SK-N-DZ (cell line): Measurements from ENCODE around the gene CSTF3.
"Not testable (repeated sequence)": the region's sequence is repeated elsewhere in the genome, so short reads cannot be mapped to it uniquely, and the experiment has no call there.

Experiments
- DNase-seq: peaks from one replicate; pipeline ENCODE4 v3.0.0-alpha.2; 2015; ENCODE audit warnings: low spot score

Gene CSTF3

DNA sequence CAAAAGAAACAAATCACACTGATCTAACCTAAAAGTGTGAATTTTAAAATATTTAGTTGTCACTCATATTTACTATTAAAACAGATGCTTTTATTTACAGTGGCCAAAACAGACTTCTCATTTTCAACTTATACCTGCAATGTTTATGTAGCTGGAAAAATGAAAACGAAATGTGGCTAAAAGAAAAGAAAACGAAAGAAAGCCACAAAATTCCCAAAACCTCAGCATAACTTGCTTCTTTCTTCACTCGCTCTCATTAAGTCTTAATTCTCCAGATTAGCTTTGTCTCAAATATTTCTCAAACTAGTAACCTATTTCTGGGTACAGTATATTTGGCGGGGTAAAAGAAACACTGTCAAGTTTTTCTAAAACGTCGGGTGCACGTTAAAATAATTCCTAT, 693 bp downstream of the CSTF3 start:
- DNase-seq: no peak

DNA sequence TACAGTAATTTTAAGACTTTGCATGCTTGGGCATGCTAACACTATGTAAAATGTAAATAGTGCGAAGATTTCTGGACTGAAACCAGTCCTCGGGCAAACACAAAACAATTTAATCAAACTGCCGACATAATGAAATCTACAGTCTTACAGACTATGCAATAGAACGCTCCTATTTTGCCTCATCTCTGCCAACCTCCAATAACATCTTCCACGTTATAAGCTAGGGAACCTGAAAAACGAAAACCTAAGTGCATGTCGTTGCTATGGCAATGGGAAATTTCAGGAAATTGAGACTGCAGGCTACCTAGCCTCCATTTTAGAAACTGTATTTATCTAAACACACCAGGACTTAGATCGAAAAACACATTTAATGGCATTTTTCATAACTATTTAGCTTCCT, 1.1 kb downstream of the CSTF3 start:
- peak; percentile 13 for DNase-seq

DNA sequence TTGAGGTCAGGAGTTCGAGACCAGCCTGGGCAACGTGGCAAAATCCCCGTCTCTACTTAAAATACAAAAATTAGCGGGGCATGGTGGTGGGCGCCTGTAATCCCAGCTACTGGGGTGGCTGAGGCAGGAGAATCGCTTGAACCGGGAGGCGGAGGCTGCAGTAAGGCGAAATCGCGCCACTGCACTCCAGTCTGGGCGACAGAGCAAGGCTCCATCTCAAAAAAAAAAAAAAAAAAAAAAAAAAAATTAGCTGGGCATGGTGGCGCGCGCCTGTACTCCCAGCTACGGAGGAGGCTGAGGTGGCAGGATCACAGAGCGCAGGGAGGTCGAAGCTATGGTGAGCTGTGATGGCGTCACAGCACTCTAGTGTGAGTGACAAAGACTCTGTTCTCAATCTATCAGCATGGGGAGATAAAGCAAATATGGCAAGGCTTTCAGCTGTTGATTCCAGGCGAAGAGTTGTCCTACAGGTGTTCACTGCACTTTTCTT, 1.9 kb downstream of the CSTF3 start:
- DNase-seq: peak; percentile 26

DNA sequence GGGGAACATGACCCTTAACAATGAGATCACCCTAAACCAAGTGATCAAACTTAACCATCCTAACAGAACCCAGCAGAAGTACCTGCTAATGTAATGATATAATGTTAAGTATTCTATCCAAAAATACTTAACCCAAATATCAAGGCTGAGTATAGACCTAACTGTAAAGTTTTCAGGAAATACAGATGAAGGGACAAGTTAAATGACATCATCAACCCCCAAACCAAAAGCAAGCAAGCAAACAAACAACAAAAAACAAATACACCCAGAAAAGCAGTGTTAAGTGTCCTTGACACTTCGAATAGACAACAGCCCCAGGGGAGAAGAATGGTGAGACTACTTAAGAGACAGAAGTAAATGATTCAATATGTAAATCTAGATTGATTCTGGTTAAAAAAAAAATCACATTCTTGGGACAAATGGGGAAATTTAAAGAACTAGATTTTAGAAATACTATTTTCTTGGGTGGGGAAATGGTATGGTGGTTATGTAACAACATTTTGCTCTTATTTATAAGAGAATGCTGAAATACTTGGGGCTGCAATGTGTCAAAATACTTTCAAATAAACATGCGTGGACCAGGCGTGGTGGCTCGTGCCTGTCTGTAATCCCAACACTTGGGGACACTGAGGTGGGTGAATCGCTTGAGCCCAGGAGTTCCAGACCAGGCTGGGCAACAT, 2.5 kb downstream of the CSTF3 start:
- no peak for DNase-seq

DNA sequence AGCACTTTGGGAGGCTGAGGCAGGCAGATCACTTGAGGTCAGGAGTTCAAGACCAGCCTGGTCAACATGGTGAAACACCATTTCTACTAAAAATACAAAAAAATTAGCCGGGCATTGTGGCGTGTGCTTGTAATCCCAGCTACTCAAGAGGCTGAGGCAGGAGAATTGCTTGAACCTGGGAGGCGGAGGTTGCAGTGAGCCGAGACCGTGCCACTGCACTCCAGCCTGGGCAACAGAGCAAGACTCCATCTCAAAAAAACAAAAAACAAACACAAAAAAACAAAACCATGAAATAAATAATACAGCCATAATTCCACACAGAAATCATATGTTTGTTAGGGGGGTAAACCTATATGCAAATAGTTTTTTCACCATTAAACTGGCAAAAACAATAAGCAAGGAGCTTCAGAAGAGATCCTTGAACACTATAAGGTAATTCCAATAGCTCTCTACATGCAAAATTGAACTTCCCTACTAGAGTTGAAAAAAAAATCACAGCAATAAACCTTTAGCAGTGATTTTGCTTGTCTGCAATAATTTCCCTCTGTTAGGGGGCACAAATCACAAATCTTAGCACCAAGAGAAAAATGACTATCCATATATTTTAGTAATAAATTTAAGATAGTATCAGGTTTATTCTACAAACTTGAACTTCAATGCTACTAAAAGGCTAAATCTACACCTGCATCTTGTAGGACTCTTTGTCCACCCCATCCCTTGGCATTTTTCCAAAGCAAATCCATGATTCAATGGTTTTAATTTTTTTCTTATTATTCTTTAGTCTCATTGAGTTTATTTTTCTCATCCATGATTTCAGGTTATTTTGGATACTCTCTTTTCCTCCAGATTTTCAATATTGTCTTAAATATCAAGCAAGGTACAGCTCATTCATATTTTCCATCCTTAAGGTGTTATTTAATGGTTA, 3.9 kb downstream of the CSTF3 start:
- no peak for DNase-seq

DNA sequence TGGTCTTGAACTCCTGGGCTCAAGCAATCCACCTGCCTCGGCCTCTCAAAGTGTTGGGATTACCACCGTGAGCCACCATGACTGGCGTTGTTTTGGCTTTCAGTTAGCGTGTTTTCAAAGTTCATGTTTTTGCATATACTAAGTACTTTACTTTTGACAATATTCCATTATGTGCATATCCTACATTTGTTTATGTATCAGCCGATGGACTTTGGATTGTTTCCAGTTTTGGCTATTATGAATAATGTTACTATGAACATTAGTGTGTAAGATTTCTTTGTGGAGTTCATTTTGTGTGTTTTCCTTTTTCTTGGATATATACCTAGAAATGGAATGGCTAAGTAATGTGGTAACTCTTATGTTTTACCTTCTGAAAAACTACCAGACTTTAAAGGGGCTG, 9.9 kb downstream of the CSTF3 start:
- no peak for DNase-seq

DNA sequence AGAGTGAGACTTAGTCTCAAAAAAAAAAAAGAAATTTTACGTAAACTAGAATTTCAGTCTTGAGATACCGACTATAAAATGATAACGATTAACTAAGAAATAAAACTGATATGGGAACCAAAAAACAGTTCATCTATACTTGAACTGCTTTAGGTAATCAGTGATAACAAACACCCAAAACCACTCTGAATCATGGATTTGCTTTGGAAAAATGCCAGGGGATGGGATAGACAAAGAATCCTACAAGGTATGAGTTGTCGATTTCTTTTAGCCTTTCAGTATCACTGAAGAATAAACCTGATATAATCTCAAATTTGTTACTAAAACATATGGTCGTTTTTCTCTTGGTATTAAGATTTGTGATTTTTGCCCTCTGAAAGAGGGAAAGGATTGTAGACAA, 13.7 kb downstream of the CSTF3 start:
- DNase-seq: no peak

DNA sequence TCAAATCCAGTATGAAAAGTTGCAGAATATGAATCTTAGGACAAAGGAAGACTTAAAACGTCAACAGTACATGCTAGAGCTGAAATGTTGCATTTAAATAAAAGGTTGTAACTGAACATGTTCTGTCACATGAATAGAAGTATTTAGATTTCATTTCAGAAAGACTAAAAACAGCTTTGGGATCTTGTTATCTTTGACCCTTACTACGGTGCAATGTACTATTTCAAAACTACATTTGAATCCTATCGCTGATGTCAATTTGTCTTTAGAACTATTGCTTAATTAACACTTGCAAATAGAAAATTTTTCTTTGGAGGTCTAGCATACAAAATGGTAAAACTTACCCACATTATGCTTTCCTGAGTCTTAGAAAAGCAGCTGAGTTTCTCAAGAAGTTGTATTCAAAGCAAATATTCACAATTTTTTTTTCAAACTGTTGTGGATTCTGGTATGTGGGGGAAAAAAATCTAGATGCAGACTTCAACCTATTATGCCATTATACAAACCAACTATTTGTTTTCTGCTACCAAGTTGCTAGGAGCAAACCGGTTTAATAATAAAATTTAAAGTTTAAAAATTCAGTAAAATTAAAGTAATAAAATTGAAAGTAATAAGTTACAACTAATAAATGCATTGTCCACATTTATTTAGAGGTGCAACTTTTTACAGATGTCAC, 25.4 kb downstream of the CSTF3 start:
- no peak for DNase-seq

DNA sequence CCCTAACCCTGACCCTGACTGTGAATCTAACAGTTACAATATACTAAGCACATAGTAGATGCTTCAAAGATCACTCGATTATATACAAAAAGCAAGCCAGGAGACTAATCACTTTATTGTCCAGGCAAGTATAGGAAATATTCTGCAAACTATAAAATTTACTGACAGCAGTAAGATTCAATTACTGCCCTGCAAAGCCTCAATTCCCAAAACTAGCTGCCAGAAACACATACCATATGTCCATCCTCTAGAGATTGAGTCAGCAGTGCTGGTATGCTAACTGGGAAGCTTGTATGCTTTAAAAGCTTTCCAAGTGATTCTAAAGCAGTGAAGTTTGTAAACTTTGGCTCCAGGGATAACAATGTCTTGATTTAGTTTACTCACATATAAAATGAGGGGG, 26.1 kb downstream of the CSTF3 start:
- DNase-seq: peak; percentile 21

DNA sequence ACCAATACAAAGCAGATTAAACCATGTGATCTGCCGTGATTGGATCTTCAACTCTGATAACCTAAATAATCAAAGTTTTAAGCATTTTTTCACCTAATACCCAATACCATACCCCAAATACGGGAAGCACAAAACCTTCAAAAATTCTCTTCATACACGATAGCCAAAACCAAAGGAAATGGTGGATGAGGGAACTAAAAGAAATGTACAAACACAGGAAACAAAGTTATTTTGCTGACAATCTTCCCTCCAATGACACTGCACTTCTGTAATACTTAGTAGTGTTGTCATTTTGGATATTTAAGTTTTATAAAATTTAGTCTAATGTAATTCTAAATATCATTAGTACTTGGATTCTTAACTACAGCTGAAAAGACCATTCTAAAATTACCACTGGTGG, 27.0 kb downstream of the CSTF3 start:
- no peak for DNase-seq

DNA sequence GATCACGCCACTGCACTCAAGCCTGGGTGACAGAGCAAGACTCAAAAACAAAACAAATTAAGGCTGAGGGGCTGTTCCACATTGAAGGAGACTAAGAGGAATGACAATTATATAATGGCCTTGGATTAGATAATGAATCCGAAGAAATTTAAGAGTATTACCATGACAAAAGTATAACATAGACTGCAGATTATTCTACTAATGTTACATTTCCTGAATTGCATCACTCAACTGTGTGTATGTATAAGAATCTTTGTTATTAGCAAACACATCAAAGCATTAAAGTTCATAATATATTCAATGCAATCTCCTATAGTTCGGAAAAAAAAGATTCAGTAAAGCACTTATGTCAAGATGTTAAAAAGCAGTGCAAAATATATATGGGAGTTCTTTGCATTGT, 27.5 kb downstream of the CSTF3 start:
- DNase-seq: no peak

DNA sequence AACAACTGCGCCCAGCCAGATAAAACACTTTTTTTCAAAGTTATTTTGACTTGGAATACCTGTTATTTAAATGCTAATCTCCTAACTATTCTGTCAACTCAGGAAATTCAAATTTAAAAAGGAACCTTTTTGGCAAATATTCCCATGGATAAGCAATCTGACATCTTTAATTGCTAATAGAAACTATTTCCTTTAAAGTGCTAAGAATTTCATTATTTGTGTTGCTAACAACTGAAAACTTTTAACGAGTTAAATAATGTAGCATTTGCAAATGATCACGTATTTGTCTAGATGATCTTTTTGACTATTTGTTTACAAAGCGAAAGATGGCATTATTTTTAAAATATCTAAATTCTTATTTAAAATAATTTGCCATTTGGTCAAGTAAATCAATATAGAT, 28.8 kb downstream of the CSTF3 start:
- DNase-seq: no peak

DNA sequence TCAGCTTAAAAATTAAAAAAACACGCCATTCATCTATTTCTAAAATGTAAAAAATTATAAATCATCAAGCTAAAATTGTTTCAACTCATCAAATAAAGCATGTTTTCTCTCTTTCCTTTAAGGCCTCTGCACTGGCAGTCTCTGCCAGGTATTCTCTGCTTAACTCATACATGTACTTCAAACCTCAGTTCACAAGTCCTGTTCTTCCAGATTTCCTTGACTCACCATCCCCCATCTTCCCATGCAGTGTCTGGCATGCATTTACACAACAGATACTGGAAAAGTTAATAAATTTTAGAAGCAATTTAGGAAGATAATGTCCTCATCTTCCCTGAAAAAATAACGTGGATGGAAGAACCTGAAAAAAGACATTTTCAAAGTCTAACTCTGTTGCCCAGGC, 32.5 kb downstream of the CSTF3 start:
- DNase-seq: no peak

DNA sequence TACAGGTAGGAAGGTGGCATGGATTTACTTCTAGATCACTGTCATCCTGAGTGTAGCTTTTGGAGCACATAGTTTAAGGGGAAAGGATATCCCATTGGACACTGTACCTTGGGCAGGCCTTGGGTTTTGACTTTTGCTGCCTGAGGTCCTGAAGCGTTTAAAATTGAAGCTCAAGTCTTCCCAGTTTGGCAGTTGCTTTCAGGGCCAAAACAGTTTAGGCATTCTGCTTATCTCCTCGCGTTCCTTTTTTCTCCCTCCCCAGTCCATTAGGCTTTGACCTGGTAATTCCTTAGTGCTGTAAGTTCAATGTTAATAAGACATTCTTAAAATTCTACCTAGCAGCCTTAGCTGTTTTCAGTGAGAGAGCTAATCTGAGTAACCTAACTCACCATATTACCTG, 35.7 kb downstream of the CSTF3 start:
- no peak for DNase-seq

DNA sequence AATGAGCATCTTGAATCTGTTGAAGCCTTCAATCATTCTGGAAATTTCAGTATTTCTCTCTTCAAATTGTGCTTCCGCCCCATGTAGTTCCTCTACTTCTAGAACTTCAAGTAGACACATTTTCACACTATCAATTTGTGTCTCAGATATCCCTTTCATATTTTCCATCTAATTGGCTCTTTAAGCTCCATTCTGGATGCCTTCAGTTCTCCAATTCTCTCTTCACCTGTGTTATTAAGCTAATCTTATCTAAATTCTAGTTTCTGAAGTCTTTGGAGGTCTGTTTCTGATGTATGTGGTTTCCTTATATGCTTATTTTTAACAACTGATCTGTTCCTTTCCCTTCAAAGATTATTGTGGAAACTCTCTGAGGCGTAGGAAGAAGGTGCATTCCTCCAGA, 36.3 kb downstream of the CSTF3 start:
- no peak for DNase-seq

DNA sequence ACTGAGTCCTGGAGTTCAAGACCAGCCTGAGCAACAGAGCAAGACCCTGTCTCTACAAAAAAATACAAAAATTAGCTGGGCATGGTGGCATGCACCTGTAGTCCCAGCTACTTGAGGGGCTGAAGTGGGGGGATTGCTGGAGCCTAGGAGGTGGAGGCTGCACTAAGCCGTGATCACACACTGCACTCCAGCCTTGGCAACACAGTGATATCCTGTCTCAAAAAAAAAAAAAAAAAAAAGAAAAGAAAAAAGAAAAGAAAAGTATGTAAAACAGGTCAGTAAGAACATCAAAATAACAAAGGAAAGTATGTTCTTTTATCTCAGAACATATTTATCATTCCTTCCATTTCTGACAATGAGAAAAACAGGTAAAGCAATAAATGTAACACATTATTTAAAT, 38.6 kb downstream of the CSTF3 start:
- not testable (repeated sequence) for DNase-seq

DNA sequence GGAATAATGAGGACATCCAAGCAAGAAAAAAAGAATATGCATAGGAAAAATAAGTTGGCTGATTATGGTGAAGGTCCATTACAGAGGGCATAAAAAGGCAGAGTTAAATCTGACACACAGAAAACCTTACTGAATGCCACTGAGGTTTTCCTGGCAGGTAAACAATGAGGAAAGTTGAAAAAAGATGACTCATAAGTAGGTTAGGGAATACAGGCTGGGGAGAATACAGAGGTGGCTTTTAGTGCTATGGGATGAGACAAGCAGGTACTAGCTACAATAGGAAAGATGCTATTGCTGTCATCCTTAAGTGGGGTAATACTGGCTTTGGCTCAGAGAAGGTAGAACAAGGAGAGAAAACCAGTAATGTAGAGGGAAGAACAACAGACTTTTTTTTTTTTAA, 44.7 kb downstream of the CSTF3 start:
- DNase-seq: no peak

DNA sequence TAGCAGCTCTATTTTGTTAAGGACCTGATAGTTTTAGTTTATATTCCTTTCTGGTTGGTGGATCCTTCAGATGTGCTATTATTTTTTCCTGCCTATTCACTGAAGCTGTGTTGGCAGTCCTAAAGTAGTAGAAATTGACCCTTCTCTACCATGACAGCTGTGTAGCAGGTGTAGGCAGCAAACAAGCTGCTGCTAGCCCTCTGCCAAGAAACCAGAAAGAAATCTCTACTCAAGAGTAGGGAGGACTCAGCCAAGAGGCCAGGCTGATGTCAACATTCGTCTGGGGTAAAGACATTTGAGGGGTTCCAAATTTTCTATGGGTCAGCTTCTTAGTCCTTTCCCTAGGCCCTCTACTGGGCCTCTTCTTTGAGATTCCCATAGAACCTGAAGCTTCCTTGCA, 51.2 kb downstream of the CSTF3 start:
- no peak for DNase-seq

DNA sequence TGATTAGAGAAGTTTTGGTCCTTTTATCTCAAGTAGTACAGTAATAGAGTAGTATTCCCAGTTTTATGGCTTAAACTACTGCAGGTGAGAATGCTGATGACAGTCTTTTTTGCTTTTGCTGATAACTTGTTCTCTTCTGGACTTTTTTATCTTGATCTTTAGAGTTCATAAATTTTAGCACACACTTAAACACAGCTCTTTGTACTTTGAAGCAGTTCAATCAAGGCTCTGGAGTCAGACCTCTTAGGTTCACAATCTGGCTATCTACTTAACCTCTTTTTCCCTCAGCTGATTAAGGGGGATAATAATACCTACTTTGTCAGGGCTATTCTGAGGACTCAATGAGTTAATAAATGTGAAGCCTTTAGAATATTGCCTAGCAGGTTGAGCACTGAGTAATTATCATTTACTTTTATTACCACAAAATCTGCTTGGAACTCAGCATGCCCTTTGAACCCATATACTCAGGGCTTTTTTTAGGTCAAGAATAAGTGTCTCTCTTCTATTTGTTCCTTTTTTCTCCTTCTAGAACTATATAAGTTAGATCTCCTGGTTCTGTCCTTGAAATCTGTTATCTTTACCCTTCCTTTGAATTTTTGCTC, 51.9 kb downstream of the CSTF3 start:
- no peak for DNase-seq

DNA sequence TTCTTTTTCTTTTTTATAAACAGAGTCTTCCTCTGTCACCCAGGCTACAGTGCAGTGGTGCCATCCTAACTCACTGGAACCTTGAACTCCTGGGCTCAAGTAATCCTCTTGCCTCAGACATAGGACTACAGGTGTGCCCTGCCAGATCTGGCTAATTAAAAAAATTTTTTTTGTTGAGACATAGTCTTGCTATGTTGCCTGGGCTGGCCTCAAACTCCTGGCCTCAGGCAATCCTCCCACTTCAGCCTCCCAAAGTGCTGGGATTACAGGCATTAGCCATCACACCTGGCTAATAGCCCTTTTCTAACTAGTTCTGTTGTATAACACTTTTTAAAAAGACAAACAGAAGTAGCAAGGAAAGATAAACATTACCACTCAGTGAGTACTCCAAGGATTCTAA, 57.4 kb downstream of the CSTF3 start:
- no peak for DNase-seq

DNA sequence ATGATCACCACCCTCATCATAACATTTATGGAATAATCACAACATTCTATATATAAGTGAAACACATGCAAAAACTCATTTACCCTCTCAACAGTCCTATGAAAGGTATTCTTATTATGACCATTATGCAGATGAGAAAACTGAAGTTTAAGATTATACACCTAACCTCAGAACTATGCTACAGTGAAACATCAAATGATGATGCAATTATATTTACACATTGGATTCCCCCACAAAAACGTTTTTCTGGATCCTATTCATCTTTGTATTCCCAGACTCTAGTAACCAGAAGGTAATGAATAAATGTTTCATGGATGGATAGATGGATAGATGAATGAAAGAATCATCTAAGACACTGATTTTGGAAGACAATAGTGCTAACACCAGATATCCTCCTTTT, 67.1 kb downstream of the CSTF3 start:
- DNase-seq: no peak

DNA sequence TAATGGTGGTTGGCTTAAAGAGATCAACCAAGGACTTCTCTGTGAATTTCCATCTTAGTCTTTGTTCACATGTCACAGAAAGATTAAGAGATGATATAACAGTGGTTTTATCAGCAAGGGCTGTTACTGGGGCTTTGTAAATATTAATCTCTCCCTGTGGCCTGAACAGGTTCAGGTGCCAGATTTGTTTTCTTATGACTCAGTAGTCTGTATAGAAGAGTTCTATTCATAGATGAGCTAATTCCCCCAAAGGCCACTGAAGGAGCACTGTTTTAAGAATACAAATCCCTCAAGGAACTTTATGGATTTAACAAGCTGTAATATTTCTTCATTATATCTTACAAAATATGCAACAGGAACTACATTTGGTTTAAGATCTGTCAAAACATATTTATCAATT, 71.5 kb downstream of the CSTF3 start:
- DNase-seq: no peak
